ENCODE data around the gene PHLPP1. TPM values are rescaled to one million over a fixed set of nuclear protein-coding genes. Genes with fewer than 3 reads are reported as not detected.

Gene PHLPP1
- total RNA-seq, 1 experiment from 2014 or later = 14.7 TPM

DNA sequence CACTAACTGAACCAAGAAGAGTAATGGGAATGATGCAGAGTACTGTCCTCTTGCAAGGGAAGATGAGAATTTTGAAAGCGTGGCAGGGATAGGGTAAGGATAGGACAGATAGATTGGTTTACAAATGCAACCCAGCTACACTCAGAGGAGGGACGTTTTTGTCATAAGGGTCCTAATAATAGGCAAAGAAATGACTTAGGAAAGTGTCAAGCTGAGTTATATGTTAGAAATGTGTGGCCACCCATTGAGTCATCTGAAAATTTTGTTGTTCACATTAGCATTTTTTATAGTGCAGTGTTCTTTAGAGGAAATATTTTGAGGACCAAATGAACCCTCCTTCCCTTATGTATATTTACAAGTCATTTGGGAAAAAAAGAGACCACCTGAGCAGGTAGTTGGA lies 137.5 kb downstream of the PHLPP1 start:
- TF ChIP-seq, protein P1, sequence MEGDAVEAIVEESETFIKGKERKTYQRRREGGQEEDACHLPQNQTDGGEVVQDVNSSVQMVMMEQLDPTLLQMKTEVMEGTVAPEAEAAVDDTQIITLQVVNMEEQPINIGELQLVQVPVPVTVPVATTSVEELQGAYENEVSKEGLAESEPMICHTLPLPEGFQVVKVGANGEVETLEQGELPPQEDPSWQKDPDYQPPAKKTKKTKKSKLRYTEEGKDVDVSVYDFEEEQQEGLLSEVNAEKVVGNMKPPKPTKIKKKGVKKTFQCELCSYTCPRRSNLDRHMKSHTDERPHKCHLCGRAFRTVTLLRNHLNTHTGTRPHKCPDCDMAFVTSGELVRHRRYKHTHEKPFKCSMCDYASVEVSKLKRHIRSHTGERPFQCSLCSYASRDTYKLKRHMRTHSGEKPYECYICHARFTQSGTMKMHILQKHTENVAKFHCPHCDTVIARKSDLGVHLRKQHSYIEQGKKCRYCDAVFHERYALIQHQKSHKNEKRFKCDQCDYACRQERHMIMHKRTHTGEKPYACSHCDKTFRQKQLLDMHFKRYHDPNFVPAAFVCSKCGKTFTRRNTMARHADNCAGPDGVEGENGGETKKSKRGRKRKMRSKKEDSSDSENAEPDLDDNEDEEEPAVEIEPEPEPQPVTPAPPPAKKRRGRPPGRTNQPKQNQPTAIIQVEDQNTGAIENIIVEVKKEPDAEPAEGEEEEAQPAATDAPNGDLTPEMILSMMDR (IDR thresholded peaks at IDR 0.05 in 2 of 3, conservative IDR thresholded peaks at IDR 0.05 in 1 of 3; ENCODE audit: borderline replicate concordance in 1 of 3, insufficient read depth in 1 of 3, low read depth in 2 of 3, low read length in 2 of 3) = no peak
- no peak for TF ChIP-seq TCF7L2 (IDR thresholded peaks at IDR 0.05; ENCODE audit: borderline replicate concordance, extremely low read depth, insufficient read depth, insufficient read length)
- Histone ChIP-seq H3K27me3 (ENCODE audit: insufficient read depth, low read length) (no peaks in the 10 kb centered on the region), H3K9me3 (ENCODE audit: control insufficient read depth in 1 of 2, insufficient read depth in 1 of 2, low read depth in 1 of 2, low read length in 2 of 2) (no peaks in the 10 kb centered on the region), H3K79me2 (ENCODE audit: insufficient read depth, low read length) (no peaks in the 10 kb centered on the region), H3K9ac (ENCODE audit: low read length) (no peak overlapping the region), H4K20me1 (ENCODE audit: insufficient read depth) (no peaks in the 10 kb centered on the region), H3K4me1 (ENCODE audit: control insufficient read depth in 1 of 2, insufficient read depth in 2 of 2, low read length in 2 of 2) (peaks cover 0 to 22% of the 10 kb centered on the region in 2 experiments; a peak in 2 of 4 replicates), H3K27ac (ENCODE audit: low read depth, low read length) (no peak overlapping the region), H3K9me2 (ENCODE audit: insufficient read depth) (no peaks in the 10 kb centered on the region), H3K36me3 (ENCODE audit: control insufficient read depth in 1 of 2, insufficient read depth in 2 of 2, low read length in 2 of 2) (no peaks in the 10 kb centered on the region), H3K4me3 (replicated peaks in 1 of 2; ENCODE audit: low read depth in 1 of 2, low read length in 2 of 2) (no peak overlapping the region), H2AFZ (ENCODE audit: low read depth, low read length, poor library complexity, severe bottlenecking) (no peak overlapping the region), H3K4me2 (ENCODE audit: low read length) (peak overlapping the region; percentile 16)
- CTCF ChIA-PET = no interaction called here
- no TSS peak for BruUV-seq (replicated peaks)
- no peak for DNase-seq (ENCODE audit: low read depth, low spot score)
- no peak for ATAC-seq
- intact Hi-C loops (cut with micrococcal nuclease) = no loop called here
- RAD21 ChIA-PET (ENCODE audit: low non-redundant PET in 1 of 2, low total read pairs in 2 of 2, uncharacterized antibody in 2 of 2, unreplicated experiment in 2 of 2) = no interaction called here
- POLR2A ChIA-PET = no interaction called here

DNA sequence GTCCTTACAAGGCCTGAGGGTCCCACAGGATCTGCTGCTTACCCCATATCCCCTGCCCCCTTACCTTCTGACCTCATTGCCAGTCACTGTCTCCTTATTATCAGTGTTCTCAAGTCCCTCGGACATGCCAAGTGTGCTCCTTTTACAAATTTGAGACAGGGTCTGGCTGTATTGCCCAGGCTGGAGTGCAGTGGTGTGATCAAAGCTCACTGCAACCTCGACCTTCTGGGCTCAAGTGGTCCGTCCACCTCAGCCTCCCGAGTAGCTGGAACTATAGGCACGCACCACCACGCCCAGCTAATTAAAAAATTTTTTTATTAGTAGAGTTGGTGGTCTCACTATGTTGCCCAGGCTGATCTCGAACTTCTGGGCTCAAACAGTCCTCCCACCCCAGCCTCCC lies 141.0 kb downstream of the PHLPP1 start:
- Histone ChIP-seq H3K27me3 (ENCODE audit: insufficient read depth, low read length) (no peaks in the 10 kb centered on the region), H4K20me1 (ENCODE audit: insufficient read depth) (no peaks in the 10 kb centered on the region), H3K9me3 (ENCODE audit: control insufficient read depth in 1 of 2, insufficient read depth in 1 of 2, low read depth in 1 of 2, low read length in 2 of 2) (no peaks in the 10 kb centered on the region), H2AFZ (ENCODE audit: low read depth, low read length, poor library complexity, severe bottlenecking) (no peak overlapping the region), H3K4me3 (replicated peaks in 1 of 2; ENCODE audit: low read depth in 1 of 2, low read length in 2 of 2) (no peak overlapping the region), H3K36me3 (ENCODE audit: control insufficient read depth in 1 of 2, insufficient read depth in 2 of 2, low read length in 2 of 2) (no peaks in the 10 kb centered on the region), H3K4me2 (ENCODE audit: low read length) (no peak overlapping the region), H3K9ac (ENCODE audit: low read length) (no peak overlapping the region), H3K9me2 (ENCODE audit: insufficient read depth) (no peaks in the 10 kb centered on the region), H3K27ac (ENCODE audit: low read depth, low read length) (no peak overlapping the region), H3K79me2 (ENCODE audit: insufficient read depth, low read length) (no peaks in the 10 kb centered on the region), H3K4me1 (ENCODE audit: control insufficient read depth in 1 of 2, insufficient read depth in 2 of 2, low read length in 2 of 2) (peaks cover 0 to 18% of the 10 kb centered on the region in 2 experiments; a peak in 2 of 4 replicates)
- POLR2A ChIA-PET = no interaction called here
- BruUV-seq (replicated peaks) = no TSS peak
- intact Hi-C loops (cut with micrococcal nuclease) = no loop called here
- RAD21 ChIA-PET (ENCODE audit: low non-redundant PET in 1 of 2, low total read pairs in 2 of 2, uncharacterized antibody in 2 of 2, unreplicated experiment in 2 of 2) = no interaction called here
- no peak for DNase-seq (ENCODE audit: low read depth, low spot score)
- TF ChIP-seq, protein P2, sequence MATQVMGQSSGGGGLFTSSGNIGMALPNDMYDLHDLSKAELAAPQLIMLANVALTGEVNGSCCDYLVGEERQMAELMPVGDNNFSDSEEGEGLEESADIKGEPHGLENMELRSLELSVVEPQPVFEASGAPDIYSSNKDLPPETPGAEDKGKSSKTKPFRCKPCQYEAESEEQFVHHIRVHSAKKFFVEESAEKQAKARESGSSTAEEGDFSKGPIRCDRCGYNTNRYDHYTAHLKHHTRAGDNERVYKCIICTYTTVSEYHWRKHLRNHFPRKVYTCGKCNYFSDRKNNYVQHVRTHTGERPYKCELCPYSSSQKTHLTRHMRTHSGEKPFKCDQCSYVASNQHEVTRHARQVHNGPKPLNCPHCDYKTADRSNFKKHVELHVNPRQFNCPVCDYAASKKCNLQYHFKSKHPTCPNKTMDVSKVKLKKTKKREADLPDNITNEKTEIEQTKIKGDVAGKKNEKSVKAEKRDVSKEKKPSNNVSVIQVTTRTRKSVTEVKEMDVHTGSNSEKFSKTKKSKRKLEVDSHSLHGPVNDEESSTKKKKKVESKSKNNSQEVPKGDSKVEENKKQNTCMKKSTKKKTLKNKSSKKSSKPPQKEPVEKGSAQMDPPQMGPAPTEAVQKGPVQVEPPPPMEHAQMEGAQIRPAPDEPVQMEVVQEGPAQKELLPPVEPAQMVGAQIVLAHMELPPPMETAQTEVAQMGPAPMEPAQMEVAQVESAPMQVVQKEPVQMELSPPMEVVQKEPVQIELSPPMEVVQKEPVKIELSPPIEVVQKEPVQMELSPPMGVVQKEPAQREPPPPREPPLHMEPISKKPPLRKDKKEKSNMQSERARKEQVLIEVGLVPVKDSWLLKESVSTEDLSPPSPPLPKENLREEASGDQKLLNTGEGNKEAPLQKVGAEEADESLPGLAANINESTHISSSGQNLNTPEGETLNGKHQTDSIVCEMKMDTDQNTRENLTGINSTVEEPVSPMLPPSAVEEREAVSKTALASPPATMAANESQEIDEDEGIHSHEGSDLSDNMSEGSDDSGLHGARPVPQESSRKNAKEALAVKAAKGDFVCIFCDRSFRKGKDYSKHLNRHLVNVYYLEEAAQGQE (IDR thresholded peaks at IDR 0.05; ENCODE audit: low read depth) = no peak
- no peak for TF ChIP-seq ELF1 (IDR thresholded peaks at IDR 0.05; ENCODE audit: borderline replicate concordance, low read depth)
- no peak for TF ChIP-seq ZFX (IDR thresholded peaks at IDR 0.05)
- no peak for TF ChIP-seq TCF7L2 (IDR thresholded peaks at IDR 0.05; ENCODE audit: borderline replicate concordance, extremely low read depth, insufficient read depth, insufficient read length)
- no peak for TF ChIP-seq EZH2 (IDR thresholded peaks at IDR 0.05)
- TF ChIP-seq YY1 (IDR thresholded peaks at IDR 0.05; ENCODE audit: extremely low read depth, insufficient replicate concordance, low read depth, low read length) = no peak
- no peak for TF ChIP-seq EGR1 (IDR thresholded peaks at IDR 0.05; ENCODE audit: low read depth)
- no peak for TF ChIP-seq RAD21 (IDR thresholded peaks at IDR 0.05; ENCODE audit: low read depth)
- TF ChIP-seq CEBPB (IDR thresholded peaks at IDR 0.05; ENCODE audit: low read depth) = no peak
- TF ChIP-seq JUND (IDR thresholded peaks at IDR 0.05) = no peak
- no peak for ATAC-seq
- CTCF ChIA-PET = no interaction called here

Measured in HCT116 (cell line).